Measurements from ENCODE around the gene RIN1.

Gene RIN1

GRCh38 chr11:66297610-66298009, 38.6 kb downstream of the RIN1 start:
- DNase-seq (ENCODE audit: low spot score), result no peak
- H3K27ac ChIP-seq, result no peak overlapping the region
- POLR2A ChIA-PET (ENCODE audit: low non-redundant PET), result interaction anchor here (0.7 kb wide), 1 partner anchor 15 kb away, joined by 4 read pairs; no protein-coding TSS in a partner anchor
- TF ChIP-seq CTCF (conservative IDR thresholded peaks at IDR 0.05; ENCODE audit: low read depth), result no peak
- CTCF ChIA-PET, result interaction anchor here (0.8 to 1.2 kb wide), 3 partner anchors 14 to 275 kb away, joined by 4 to 5 read pairs (median 5); no protein-coding TSS in a partner anchor

GRCh38 chr11:66294626-66295620, 41.3 kb downstream of the RIN1 start:
- TF ChIP-seq CTCF (conservative IDR thresholded peaks at IDR 0.05; ENCODE audit: low read depth), result no peak
- POLR2A ChIA-PET (ENCODE audit: low non-redundant PET), result no interaction called here
- DNase-seq (ENCODE audit: low spot score), result no peak
- CTCF ChIA-PET, result interaction anchor here (0.6 to 2.6 kb wide), 3 partner anchors 12 to 422 kb away, joined by 4 to 6 read pairs (median 5); no protein-coding TSS in a partner anchor
- H3K27ac ChIP-seq, result no peak overlapping the region

- ChIA-PET CTCF (interaction anchor here (0.6 to 2.6 kb wide), 3 partner anchors 11 to 423 kb away, joined by 4 to 6 read pairs (median 5); no protein-coding TSS in a partner anchor), POLR2A (ENCODE audit: low non-redundant PET) (no interaction called here)
- no peak for TF ChIP-seq CTCF (conservative IDR thresholded peaks at IDR 0.05; ENCODE audit: low read depth)
- DNase-seq (ENCODE audit: low spot score), result no peak
- H3K27ac ChIP-seq, result no peak overlapping the region
These were observed 42.2 kb downstream of the RIN1 start for GRCh38 chr11:66293777-66294625.

- POLR2A ChIA-PET (ENCODE audit: low non-redundant PET), result no interaction called here
- no peak for TF ChIP-seq CTCF (conservative IDR thresholded peaks at IDR 0.05; ENCODE audit: low read depth)
- DNase-seq (ENCODE audit: low spot score), result no peak
- CTCF ChIA-PET, result interaction anchor here (2.6 kb wide), 1 partner anchor 11 kb away, joined by 6 read pairs; no protein-coding TSS in a partner anchor
- no peak overlapping the region for H3K27ac ChIP-seq
These were observed 42.9 kb downstream of the RIN1 start for GRCh38 chr11:66293352-66293751.

- ChIA-PET POLR2A (ENCODE audit: low non-redundant PET) (no interaction called here), CTCF (no interaction called here)
- TF ChIP-seq CTCF (conservative IDR thresholded peaks at IDR 0.05; ENCODE audit: low read depth), result no peak
- H3K27ac ChIP-seq, result no peak overlapping the region
- no peak for DNase-seq (ENCODE audit: low spot score)
These were observed 43.5 kb downstream of the RIN1 start for GRCh38 chr11:66292543-66293332.

Data from RWPE1 (cell line).